GM18520 (cell line): ENCODE results near the gene FBXL14.

Source experiments
- ATAC-seq: cut with Tn5 transposase; IDR thresholded peaks from one replicate; pipeline ENCODE4 v1.9.1; 2021; ENCODE audit not compliant: unreplicated experiment

FBXL14 gene

GRCh38 chr12:1595026-1595561, 713 bp upstream of the FBXL14 start:
- ATAC-seq = no peak

- peak; percentile 17 for ATAC-seq
Measured at GRCh38 chr12:1594006-1594260, 448 bp downstream of the FBXL14 start.

GRCh38 chr12:1593174-1594005, 991 bp downstream of the FBXL14 start:
- ATAC-seq = no peak

GRCh38 chr12:1592444-1593173, 1.8 kb downstream of the FBXL14 start:
- no peak for ATAC-seq

- ATAC-seq = no peak
Measured at GRCh38 chr12:1591543-1591942, 2.8 kb downstream of the FBXL14 start.

GRCh38 chr12:1591034-1591433, 3.3 kb downstream of the FBXL14 start:
- no peak for ATAC-seq

- no peak for ATAC-seq
Measured at GRCh38 chr12:1590221-1590979, 4.0 kb downstream of the FBXL14 start.

GRCh38 chr12:1588575-1588947, 5.8 kb downstream of the FBXL14 start:
- ATAC-seq = no peak

- ATAC-seq = no peak
Measured at GRCh38 chr12:1587927-1588574, 6.3 kb downstream of the FBXL14 start.

- no peak for ATAC-seq
Measured at GRCh38 chr12:1584326-1584725, 10.1 kb downstream of the FBXL14 start.

GRCh38 chr12:1583421-1584078, 10.8 kb downstream of the FBXL14 start:
- ATAC-seq = no peak

- no peak for ATAC-seq
Measured at GRCh38 chr12:1582709-1583050, 11.7 kb downstream of the FBXL14 start.

- no peak for ATAC-seq
Measured at GRCh38 chr12:1581973-1582708, 12.2 kb downstream of the FBXL14 start.

GRCh38 chr12:1580526-1580925, 13.9 kb downstream of the FBXL14 start:
- no peak for ATAC-seq

GRCh38 chr12:1579651-1580435, 14.5 kb downstream of the FBXL14 start:
- ATAC-seq = no peak

- no peak for ATAC-seq
Measured at GRCh38 chr12:1576410-1577241, 17.8 kb downstream of the FBXL14 start.

- ATAC-seq = no peak
Measured at GRCh38 chr12:1575408-1576401, 18.7 kb downstream of the FBXL14 start.
